HG03108 (cell line): Measurements from ENCODE around the gene TGFBR1.
A peak's percentile ranks its signal among the peaks of the same experiment; 100 is the strongest.

Source experiments
- ATAC-seq: cut with Tn5 transposase; IDR thresholded peaks from one replicate; pipeline ENCODE4 v1.9.1; 2021; ENCODE audit warnings: moderate library complexity; ENCODE audit not compliant: unreplicated experiment

Gene TGFBR1

GRCh38 chr9:99105152-99106043, 485 bp downstream of the TGFBR1 start:
- peak; percentile 62 for ATAC-seq

- no peak for ATAC-seq
Measured at GRCh38 chr9:99106044-99106375, 1.1 kb downstream of the TGFBR1 start.

- no peak for ATAC-seq
Measured at GRCh38 chr9:99107421-99107820, 2.5 kb downstream of the TGFBR1 start.

- no peak for ATAC-seq
Measured at GRCh38 chr9:99108131-99108530, 3.2 kb downstream of the TGFBR1 start.

GRCh38 chr9:99109522-99109921, 4.6 kb downstream of the TGFBR1 start:
- ATAC-seq = no peak

GRCh38 chr9:99112750-99113413, 8.0 kb downstream of the TGFBR1 start:
- ATAC-seq = no peak

GRCh38 chr9:99113414-99114048, 8.6 kb downstream of the TGFBR1 start:
- no peak for ATAC-seq

- no peak for ATAC-seq
Measured at GRCh38 chr9:99114049-99114440, 9.1 kb downstream of the TGFBR1 start.

GRCh38 chr9:99114846-99115500, 10.1 kb downstream of the TGFBR1 start:
- ATAC-seq = no peak

GRCh38 chr9:99116003-99116411, 11.1 kb downstream of the TGFBR1 start:
- ATAC-seq = no peak

- ATAC-seq = peak; percentile 91
Measured at GRCh38 chr9:99118782-99119466, 14.0 kb downstream of the TGFBR1 start.

GRCh38 chr9:99119976-99120655, 15.2 kb downstream of the TGFBR1 start:
- ATAC-seq = no peak

- no peak for ATAC-seq
Measured at GRCh38 chr9:99121604-99122003, 16.7 kb downstream of the TGFBR1 start.

GRCh38 chr9:99124534-99125255, 19.8 kb downstream of the TGFBR1 start:
- no peak for ATAC-seq

GRCh38 chr9:99125446-99125845, 20.5 kb downstream of the TGFBR1 start:
- ATAC-seq = no peak

GRCh38 chr9:99126312-99126711, 21.4 kb downstream of the TGFBR1 start:
- ATAC-seq = no peak

GRCh38 chr9:99127356-99128132, 22.6 kb downstream of the TGFBR1 start:
- ATAC-seq = no peak

GRCh38 chr9:99128133-99128406, 23.2 kb downstream of the TGFBR1 start:
- ATAC-seq = no peak

- ATAC-seq = no peak
Measured at GRCh38 chr9:99129091-99129490, 24.2 kb downstream of the TGFBR1 start.
